ENCODE data around the gene ADPGK.

Gene ADPGK

GRCh38 chr15:72787526-72787925, 4.0 kb upstream of the ADPGK start:
- DNase-seq: no peak

- DNase-seq: no peak
Observed at GRCh38 chr15:72786676-72787345, 3.3 kb upstream of the ADPGK start.

GRCh38 chr15:72786242-72786641, 2.7 kb upstream of the ADPGK start:
- DNase-seq: no peak

GRCh38 chr15:72785841-72786240, 2.3 kb upstream of the ADPGK start:
- no peak for DNase-seq

GRCh38 chr15:72785432-72785831, 1.9 kb upstream of the ADPGK start:
- DNase-seq: peak; percentile 57 to 71

- DNase-seq: no peak
Observed at GRCh38 chr15:72784456-72784876, 908 bp upstream of the ADPGK start.

GRCh38 chr15:72783004-72783639, 436 bp downstream of the ADPGK start:
- peak; percentile 34 to 54 for DNase-seq

GRCh38 chr15:72782274-72783003, 1.1 kb downstream of the ADPGK start:
- no peak for DNase-seq

- DNase-seq: no peak
Observed at GRCh38 chr15:72781631-72782030, 1.9 kb downstream of the ADPGK start.

GRCh38 chr15:72778796-72779195, 4.8 kb downstream of the ADPGK start:
- no peak for DNase-seq

- no peak for DNase-seq
Observed at GRCh38 chr15:72774696-72775383, 8.7 kb downstream of the ADPGK start.

- DNase-seq: no peak
Observed at GRCh38 chr15:72771329-72771725, 12.2 kb downstream of the ADPGK start.

- no peak for DNase-seq
Observed at GRCh38 chr15:72770673-72771328, 12.8 kb downstream of the ADPGK start.

GRCh38 chr15:72766780-72767179, 16.8 kb downstream of the ADPGK start:
- no peak for DNase-seq

- DNase-seq: no peak
Observed at GRCh38 chr15:72766025-72766424, 17.5 kb downstream of the ADPGK start.

GRCh38 chr15:72764656-72765055, 18.9 kb downstream of the ADPGK start:
- DNase-seq: no peak

- DNase-seq: no peak
Observed at GRCh38 chr15:72760590-72761260, 22.8 kb downstream of the ADPGK start.

- DNase-seq: no peak
Observed at GRCh38 chr15:72758182-72758581, 25.4 kb downstream of the ADPGK start.

- DNase-seq: no peak
Observed at GRCh38 chr15:72754096-72754495, 29.5 kb downstream of the ADPGK start.

GRCh38 chr15:72751751-72752455, 31.7 kb downstream of the ADPGK start:
- DNase-seq: no peak

- DNase-seq: no peak
Observed at GRCh38 chr15:72749700-72750099, 33.9 kb downstream of the ADPGK start.

GRCh38 chr15:72740219-72740618, 43.3 kb downstream of the ADPGK start:
- DNase-seq: no peak

Data from activated CD4-positive, alpha-beta T cell treated with anti-CD3 and anti-CD28 coated beads, Interleukin-2, amount 50 U/mL, for 48 hours (primary cell).